Colonic mucosa (tissue), 4 donors: ENCODE results near the gene BMP7. TPM values are rescaled to one million over a fixed set of nuclear protein-coding genes. Genes with fewer than 3 reads are reported as not detected.

ENCODE experiments used
- DNase-seq: peaks from one replicate; pipeline ENCODE4 v3.0.0-alpha.2; 2020
- H3K27ac ChIP-seq: fragments of 200-600 bp; one replicate; pipeline ENCODE4 v1.8.0; 2021
- H3K27me3 ChIP-seq: fragments of 200-600 bp; one replicate; pipeline ENCODE4 v1.8.0; 2021
- H3K36me3 ChIP-seq: fragments of 200-600 bp; one replicate; pipeline ENCODE4 v1.8.0; 2021
- H3K4me1 ChIP-seq: fragments of 200-600 bp; one replicate; pipeline ENCODE4 v1.8.0; 2021; ENCODE audit warnings: mild to moderate bottlenecking
- H3K4me3 ChIP-seq: fragments of 200-600 bp; one replicate; pipeline ENCODE4 v1.8.0; 2021
- H3K9ac ChIP-seq, 2 donors: one replicate each; pipeline ENCODE4 v1.7.0; 2013; ENCODE audit warnings: control low read depth in 2 of 2, low read depth in 2 of 2, low read length in 2 of 2
- H3K9me3 ChIP-seq: fragments of 200-600 bp; one replicate; pipeline ENCODE4 v1.8.0; 2021
- intact Hi-C: fragments of 100-400 bp; cut with DNase I; formaldehyde crosslinking; loops from one replicate; pipeline ENCODE4 v1.14.1; 2022
- total RNA-seq, 2 donors: library from RNA; stranded (reverse); fragmentation: NEBNext Ultra II Directional in 1 of 2; extraction: Animal tissue kit (Norgen Biotek cat#: 25700) in 1 of 2; gene quantifications; one replicate each; pipeline ENCODE4 v1.2.1, GENCODE V29; 2021
- TF ChIP-seq, protein P1 (sequence below): fragments of 200-600 bp; IDR thresholded peaks from one replicate; pipeline ENCODE4 v1.8.0; 2022; ENCODE audit warnings: antibody characterized with exemption, mild to moderate bottlenecking
- donor health status: healthy.
- donor health status: DM: no; HTN: no; CAD: no.
- donor health status: DM: no; HTN: no; CAD: no.

The BMP7 gene
- total RNA-seq, 2 donors from 2014 or later: 1.3 to 3.2 TPM

DNA sequence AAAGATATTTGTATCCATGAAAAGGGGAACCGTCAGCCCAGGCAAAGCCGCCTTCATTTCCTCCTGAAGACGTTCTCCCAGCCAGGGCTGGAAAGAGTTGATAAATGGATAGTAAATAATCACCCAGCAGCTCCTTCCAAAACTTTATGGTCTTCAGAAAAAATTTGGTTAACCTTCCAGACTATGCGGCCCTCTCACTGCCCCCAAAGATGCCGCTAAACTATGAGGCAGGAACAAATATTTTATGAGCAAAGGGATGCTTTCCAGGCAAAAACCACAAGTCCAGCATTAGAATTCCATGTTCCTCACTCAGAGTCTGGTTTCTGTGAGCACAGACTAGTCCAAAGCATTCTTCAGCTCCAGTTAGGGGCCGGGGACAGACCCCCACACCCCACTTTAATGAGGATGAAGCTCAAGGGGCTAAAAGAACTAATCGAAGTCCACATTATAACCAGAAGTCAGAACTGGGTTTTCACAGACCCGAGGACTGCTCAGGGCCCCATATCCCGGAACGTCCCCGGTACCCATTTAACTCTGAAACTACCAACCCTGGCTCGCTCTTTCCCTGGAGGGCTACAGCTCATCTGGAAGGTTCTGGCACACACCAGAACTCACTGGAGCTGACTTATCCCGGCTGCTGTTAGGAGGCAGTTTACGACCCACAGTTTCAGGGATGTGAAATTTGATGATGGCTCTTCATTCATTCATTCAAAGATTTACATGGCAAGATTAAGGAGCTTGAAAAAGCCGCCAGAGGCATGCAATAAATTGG, 29.4 kb downstream of the BMP7 start:
- H3K4me1 ChIP-seq: no peaks in the 10 kb centered on the region
- H3K9ac ChIP-seq: no peak overlapping the region
- TF ChIP-seq, protein P1, sequence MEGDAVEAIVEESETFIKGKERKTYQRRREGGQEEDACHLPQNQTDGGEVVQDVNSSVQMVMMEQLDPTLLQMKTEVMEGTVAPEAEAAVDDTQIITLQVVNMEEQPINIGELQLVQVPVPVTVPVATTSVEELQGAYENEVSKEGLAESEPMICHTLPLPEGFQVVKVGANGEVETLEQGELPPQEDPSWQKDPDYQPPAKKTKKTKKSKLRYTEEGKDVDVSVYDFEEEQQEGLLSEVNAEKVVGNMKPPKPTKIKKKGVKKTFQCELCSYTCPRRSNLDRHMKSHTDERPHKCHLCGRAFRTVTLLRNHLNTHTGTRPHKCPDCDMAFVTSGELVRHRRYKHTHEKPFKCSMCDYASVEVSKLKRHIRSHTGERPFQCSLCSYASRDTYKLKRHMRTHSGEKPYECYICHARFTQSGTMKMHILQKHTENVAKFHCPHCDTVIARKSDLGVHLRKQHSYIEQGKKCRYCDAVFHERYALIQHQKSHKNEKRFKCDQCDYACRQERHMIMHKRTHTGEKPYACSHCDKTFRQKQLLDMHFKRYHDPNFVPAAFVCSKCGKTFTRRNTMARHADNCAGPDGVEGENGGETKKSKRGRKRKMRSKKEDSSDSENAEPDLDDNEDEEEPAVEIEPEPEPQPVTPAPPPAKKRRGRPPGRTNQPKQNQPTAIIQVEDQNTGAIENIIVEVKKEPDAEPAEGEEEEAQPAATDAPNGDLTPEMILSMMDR: no peak
- intact Hi-C loops: no loop called here
- H3K27ac ChIP-seq: no peak overlapping the region
- no peak for DNase-seq
- no peaks in the 10 kb centered on the region for H3K27me3 ChIP-seq
- H3K36me3 ChIP-seq: no peaks in the 10 kb centered on the region
- no peaks in the 10 kb centered on the region for H3K9me3 ChIP-seq
- no peak overlapping the region for H3K4me3 ChIP-seq

DNA sequence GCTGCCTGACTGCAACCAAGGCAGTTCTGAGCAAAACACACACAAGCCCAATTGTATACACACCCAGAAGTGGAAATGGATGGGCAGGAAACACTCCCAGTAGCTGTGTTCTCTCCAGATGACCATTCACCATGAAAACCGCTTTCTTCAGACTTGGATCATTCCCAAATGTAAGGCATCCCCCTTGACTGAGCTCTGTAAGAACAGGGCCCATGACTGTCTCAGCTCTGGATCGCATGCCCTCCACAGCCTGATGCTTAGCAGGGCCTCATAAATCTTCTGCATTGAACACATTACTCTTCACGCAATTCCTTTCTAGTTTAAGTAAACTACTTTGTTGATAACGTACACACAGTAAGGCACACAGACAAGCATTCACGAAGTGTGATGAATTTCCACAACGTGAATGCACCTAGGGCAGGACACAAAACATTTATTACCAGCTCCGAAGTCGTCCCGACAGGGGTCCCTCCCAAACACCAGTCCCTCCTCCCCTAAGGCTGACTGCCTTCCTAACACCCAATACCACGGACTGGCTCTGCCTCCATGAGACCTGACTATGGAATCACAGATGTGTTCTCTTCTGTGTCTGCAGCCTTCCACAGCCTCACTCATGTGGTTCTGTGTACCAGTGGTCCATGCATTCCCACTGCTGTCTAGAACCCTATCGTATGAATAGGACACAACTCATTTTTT, 31.7 kb downstream of the BMP7 start:
- Histone ChIP-seq H3K4me1 (no peaks in the 10 kb centered on the region), H3K36me3 (no peaks in the 10 kb centered on the region), H3K27me3 (no peaks in the 10 kb centered on the region), H3K27ac (no peak overlapping the region), H3K9me3 (no peaks in the 10 kb centered on the region), H3K9ac (no peak overlapping the region), H3K4me3 (no peak overlapping the region)
- DNase-seq: no peak
- intact Hi-C loops: no loop called here
- TF ChIP-seq, protein P1: no peak

DNA sequence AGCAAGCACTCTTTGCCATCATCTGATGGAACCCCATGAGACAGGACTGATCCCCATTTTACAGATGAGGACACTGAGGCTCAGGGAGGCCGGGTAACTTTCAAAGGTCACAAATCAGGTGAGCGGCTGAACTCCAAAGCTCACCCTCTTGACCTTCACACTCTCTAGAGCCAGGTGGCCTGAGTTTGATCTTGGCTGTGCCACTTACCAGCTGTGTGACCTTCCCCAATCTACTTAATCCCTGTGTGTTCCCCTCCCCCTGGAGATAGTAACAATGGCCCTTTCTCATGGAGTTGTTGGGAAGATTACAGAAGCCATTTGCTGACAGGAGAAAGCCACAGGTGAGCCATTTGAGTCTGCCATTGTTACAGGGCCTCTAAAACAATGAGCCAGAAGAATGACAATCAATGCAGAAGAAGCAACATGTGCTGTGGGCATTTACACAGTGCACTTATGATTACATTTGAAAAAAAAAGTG, 34.5 kb downstream of the BMP7 start:
- H3K9ac ChIP-seq: no peak overlapping the region
- TF ChIP-seq, protein P1: no peak
- H3K27ac ChIP-seq: no peak overlapping the region
- intact Hi-C loops: no loop called here
- H3K27me3 ChIP-seq: no peaks in the 10 kb centered on the region
- no peak for DNase-seq
- H3K4me3 ChIP-seq: no peak overlapping the region
- no peaks in the 10 kb centered on the region for H3K4me1 ChIP-seq
- no peaks in the 10 kb centered on the region for H3K36me3 ChIP-seq
- no peaks in the 10 kb centered on the region for H3K9me3 ChIP-seq

DNA sequence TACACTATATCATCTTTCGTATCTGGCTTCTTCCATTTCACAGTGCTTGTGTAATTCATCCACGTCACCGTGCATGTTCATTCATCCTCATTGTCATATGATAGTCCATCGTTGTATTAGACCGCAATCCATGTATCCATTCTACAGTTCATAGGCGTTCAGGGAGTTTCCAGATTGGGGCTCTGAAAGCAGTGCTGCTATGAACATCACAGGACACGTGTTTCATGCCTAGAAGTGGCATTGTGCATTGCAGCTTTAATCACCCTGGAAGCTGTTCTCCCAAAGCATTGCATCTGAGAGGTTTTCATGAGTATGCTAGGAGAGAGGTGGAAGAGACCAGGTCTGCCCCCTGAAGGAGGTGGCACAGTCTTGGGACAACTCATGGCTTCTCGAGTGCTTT, 35.3 kb downstream of the BMP7 start:
- no peak overlapping the region for H3K27ac ChIP-seq
- H3K27me3 ChIP-seq: no peaks in the 10 kb centered on the region
- DNase-seq: no peak
- intact Hi-C loops: no loop called here
- TF ChIP-seq, protein P1: no peak
- H3K4me1 ChIP-seq: no peaks in the 10 kb centered on the region
- H3K9me3 ChIP-seq: no peaks in the 10 kb centered on the region
- no peak overlapping the region for H3K9ac ChIP-seq
- no peak overlapping the region for H3K4me3 ChIP-seq
- no peaks in the 10 kb centered on the region for H3K36me3 ChIP-seq

DNA sequence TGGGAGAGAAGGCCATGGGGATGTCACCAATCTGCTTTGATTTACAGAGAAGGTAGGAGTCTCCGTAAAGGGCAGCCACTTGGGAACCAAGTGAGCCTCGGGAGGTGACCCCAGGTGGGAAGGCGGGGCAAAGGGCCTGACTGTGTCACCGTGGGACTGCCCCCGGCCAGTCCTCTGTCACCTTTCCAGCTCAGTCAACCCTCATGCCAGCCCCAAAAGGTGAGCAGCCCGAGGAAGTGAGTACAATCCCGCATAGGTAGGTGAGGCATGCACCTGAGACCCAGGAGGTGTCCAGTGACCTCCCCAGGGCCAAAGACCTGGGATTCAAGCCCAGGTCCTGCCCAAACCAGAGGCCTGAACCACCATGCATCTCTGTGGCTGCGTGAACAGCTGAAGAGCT, 36.2 kb downstream of the BMP7 start:
- Histone ChIP-seq H3K9me3 (no peaks in the 10 kb centered on the region), H3K4me1 (no peaks in the 10 kb centered on the region), H3K4me3 (no peak overlapping the region), H3K27me3 (no peaks in the 10 kb centered on the region), H3K9ac (no peak overlapping the region), H3K36me3 (no peaks in the 10 kb centered on the region), H3K27ac (no peak overlapping the region)
- TF ChIP-seq, protein P1: no peak
- no peak for DNase-seq
- intact Hi-C loops: no loop called here
